Thoracic aorta endothelial cell (primary cell): ENCODE results near the gene MAML3. TPM values are rescaled to one million over a fixed set of nuclear protein-coding genes. Genes with fewer than 3 reads are reported as not detected.

ENCODE experiments used
- total RNA-seq: library from RNA; depleted of rRNA; stranded (reverse); fragments of >200 nt; gene quantifications from 2 replicates; pipeline ENCODE4 v1.2.3, GENCODE V29; 2012

The MAML3 gene
- 19.3 and 19.4 TPM in 2 replicates for total RNA-seq

DNA sequence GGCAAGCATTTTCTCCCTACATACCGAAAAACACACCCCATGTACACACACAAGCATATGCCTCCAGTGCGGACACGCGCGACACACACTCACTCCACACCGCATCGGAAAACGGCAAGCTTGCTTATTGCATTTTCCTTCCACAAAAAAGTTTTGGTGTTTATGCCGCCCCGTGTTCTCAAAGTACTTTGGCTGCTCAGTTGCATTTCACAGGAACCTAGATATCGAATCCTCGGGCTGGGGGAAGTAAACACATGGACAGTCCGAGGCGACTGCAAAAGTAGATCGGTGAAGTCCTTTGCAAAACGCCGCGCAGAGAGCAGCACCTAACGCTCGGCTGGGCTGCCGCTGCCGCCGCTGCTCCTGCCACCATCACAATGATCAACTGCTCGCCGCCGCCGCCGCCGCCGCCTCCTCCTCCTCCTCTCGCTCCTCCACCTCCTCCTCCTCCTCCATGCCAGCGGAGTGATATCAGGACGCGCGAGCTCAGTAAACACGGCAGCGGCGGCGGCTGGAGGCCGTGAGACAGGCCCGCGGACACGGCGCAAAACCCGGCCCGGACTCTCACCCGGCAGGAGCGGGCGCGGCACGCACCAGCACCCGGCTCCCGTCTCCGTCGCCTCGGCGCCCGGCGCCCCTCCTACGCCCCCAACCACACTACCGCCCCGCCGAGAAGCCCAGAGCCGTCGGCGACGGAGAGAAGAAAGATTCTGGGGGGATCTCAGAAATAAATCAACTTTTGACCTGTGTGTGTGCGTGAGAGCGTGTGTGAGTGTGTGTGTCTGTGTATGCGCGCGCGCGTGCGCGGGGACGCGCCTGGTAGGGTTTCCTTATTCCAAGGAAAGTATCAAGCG, at the start of gene MAML3:
MAML3 (minus strand) TSS at position 467 of the 854 bp plus-strand sequence. CDS start 857 bp downstream, outside the sequence.

Other genes starting within 250 kb of the MAML3 start
- gene SCOC, start 219.5 kb upstream of the MAML3 start, total RNA-seq = 86.0 and 93.3 TPM in 2 replicates